SK-N-SH treated with all-trans-retinoic acid at 6 μM for 48 hours (cell line): Measurements from ENCODE around the gene KCTD14.

Experiments used
- ATAC-seq: fragments of 200-7000 bp; cut with Tn5 transposase; 3 replicates; pipeline ENCODE4 v1.9.1; 2020; ENCODE audit warnings: mild to moderate bottlenecking, moderate library complexity
- BACH2 ChIP-seq: fragments of 250-450 bp; sonication (Bioruptor Pico); IDR thresholded peaks from 2 replicates; pipeline ENCODE4 v1.9.0; 2021; ENCODE audit warnings: mild to moderate bottlenecking, borderline replicate concordance
- CREB5 ChIP-seq: fragments of 250-450 bp; sonication (Bioruptor Pico); IDR thresholded peaks from 2 replicates; pipeline ENCODE4 v1.5.1; 2020; ENCODE audit warnings: low read depth, mild to moderate bottlenecking, moderate library complexity
- CSDC2 ChIP-seq: fragments of 250-450 bp; sonication (Bioruptor Pico); IDR thresholded peaks from 2 replicates; pipeline ENCODE4 v1.5.0; 2020; ENCODE audit warnings: mild to moderate bottlenecking, moderate library complexity
- CSRNP3 ChIP-seq: fragments of 250-450 bp; sonication (Bioruptor Pico); IDR thresholded peaks from 2 replicates; pipeline ENCODE4 v1.5.1; 2021; ENCODE audit warnings: mild to moderate bottlenecking, moderate library complexity
- GLIS3 ChIP-seq: fragments of 250-450 bp; sonication (Bioruptor Pico); IDR thresholded peaks from 2 replicates; pipeline ENCODE4 v1.5.0; 2020; ENCODE audit warnings: mild to moderate bottlenecking, moderate library complexity
- ISL1 ChIP-seq: fragments of 250-450 bp; sonication (Bioruptor Pico); IDR thresholded peaks from 2 replicates; pipeline ENCODE4 v2.1.2; 2022; ENCODE audit warnings: mild to moderate bottlenecking, moderate library complexity
- OSR1 ChIP-seq: fragments of 250-450 bp; sonication (Bioruptor Pico); IDR thresholded peaks from 2 replicates; pipeline ENCODE4 v1.8.0; 2022; ENCODE audit warnings: moderate library complexity, mild to moderate bottlenecking, inconsistent platforms
- PPARA ChIP-seq: fragments of 250-450 bp; sonication (Bioruptor Pico); IDR thresholded peaks from 2 replicates; pipeline ENCODE4 v1.5.0; 2020; ENCODE audit warnings: mild to moderate bottlenecking, borderline replicate concordance
- RARB ChIP-seq: fragments of 250-450 bp; sonication (Bioruptor Pico); IDR thresholded peaks from 2 replicates; pipeline ENCODE4 v1.8.0; 2021; ENCODE audit warnings: mild to moderate bottlenecking, moderate library complexity
- SNAI2 ChIP-seq: fragments of 250-450 bp; sonication (Bioruptor Pico); IDR thresholded peaks from 2 replicates; pipeline ENCODE4 v1.5.0; 2020; ENCODE audit warnings: mild to moderate bottlenecking, moderate library complexity
- TCF4 ChIP-seq: fragments of 250-450 bp; sonication (Bioruptor Pico); IDR thresholded peaks from 2 replicates; pipeline ENCODE4 v1.8.0; 2021; ENCODE audit warnings: mild to moderate bottlenecking, moderate library complexity, borderline replicate concordance
- TOX ChIP-seq: fragments of 250-450 bp; sonication (Bioruptor Pico); IDR thresholded peaks from 2 replicates; pipeline ENCODE4 v1.8.0; 2021; ENCODE audit warnings: mild to moderate bottlenecking, moderate library complexity, borderline replicate concordance
- ZC3H10 ChIP-seq: fragments of 250-450 bp; sonication (Bioruptor Pico); IDR thresholded peaks from 2 replicates; pipeline ENCODE4 v1.5.1; 2021; ENCODE audit warnings: mild to moderate bottlenecking, moderate library complexity
- ZFP3 ChIP-seq: fragments of 250-450 bp; sonication (Bioruptor Pico); IDR thresholded peaks from 2 replicates; pipeline ENCODE4 v1.5.0; 2020; ENCODE audit warnings: mild to moderate bottlenecking, moderate library complexity
- ZFP30 ChIP-seq: fragments of 450-650 bp; formaldehyde crosslinking; IDR thresholded peaks from 2 replicates; pipeline ENCODE4 v1.5.0; 2022; ENCODE audit warnings: mild to moderate bottlenecking, moderate library complexity
- ZNF565 ChIP-seq: fragments of 450-650 bp; formaldehyde crosslinking; conservative IDR thresholded peaks from 2 replicates; pipeline ENCODE4 v1.5.0; 2020; ENCODE audit warnings: low read depth, mild to moderate bottlenecking, moderate library complexity
- ZNF70 ChIP-seq: fragments of 450-650 bp; formaldehyde crosslinking; IDR thresholded peaks from 2 replicates; pipeline ENCODE4 v1.5.0; 2020; ENCODE audit warnings: mild to moderate bottlenecking, moderate library complexity
- ZNF8 ChIP-seq: fragments of 450-650 bp; formaldehyde crosslinking; IDR thresholded peaks from 2 replicates; pipeline ENCODE4 v1.5.0; 2020; ENCODE audit warnings: mild to moderate bottlenecking, moderate library complexity
- TF ChIP-seq, protein P1 (sequence below): fragments of 250-450 bp; sonication (Bioruptor Pico); IDR thresholded peaks from 2 replicates; pipeline ENCODE4 v1.5.0; 2020; ENCODE audit warnings: mild to moderate bottlenecking, moderate library complexity

The KCTD14 gene

GRCh38 chr11:78050964-78051831 lies 28.1 kb upstream of the KCTD14 start:
- peak; percentile 65 for ATAC-seq
- TF ChIP-seq ZC3H10 (CRISPR knock-in tag) (no peak), CSDC2 (CRISPR knock-in tag) (no peak), ZFP30 (CRISPR knock-in tag) (no peak), CREB5 (CRISPR knock-in tag) (no peak), ZFP3 (CRISPR knock-in tag) (peak; percentile 27; the same call in 1 of the 2 replicates), ZNF70 (CRISPR knock-in tag) (no peak), SNAI2 (CRISPR knock-in tag) (no peak)

- no peak for ATAC-seq
- TF ChIP-seq ZC3H10 (CRISPR knock-in tag) = no peak
- no peak for TF ChIP-seq TOX (CRISPR knock-in tag)
- no peak for TF ChIP-seq CSRNP3 (CRISPR knock-in tag)
- TF ChIP-seq SNAI2 (CRISPR knock-in tag) = no peak
These were observed 26.3 kb upstream of the KCTD14 start for GRCh38 chr11:78049348-78049747.

DNA sequence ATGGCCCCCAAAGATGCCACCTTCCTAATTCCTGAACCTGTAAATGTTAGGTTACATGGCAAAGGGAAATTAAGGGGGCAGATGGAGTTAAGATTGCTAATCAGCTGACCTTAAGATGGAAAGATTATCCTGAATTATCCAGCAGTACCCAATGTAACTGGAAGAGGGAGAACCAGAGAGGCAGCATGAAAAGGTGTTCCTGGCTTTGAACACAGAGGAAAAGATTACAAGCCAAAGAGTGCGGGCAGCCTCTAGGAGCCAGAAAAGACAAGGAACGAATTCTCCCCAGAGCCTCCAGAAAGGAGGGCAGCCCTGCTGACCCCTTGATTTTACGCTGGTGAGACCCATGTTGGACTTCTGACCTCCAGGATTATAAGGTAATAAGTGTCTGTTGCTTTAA lies 25.5 kb upstream of the KCTD14 start:
- ATAC-seq = no peak
- TF ChIP-seq ZNF70 (CRISPR knock-in tag) = no peak
- TF ChIP-seq RARB (CRISPR knock-in tag) = no peak
- TF ChIP-seq ZNF8 (CRISPR knock-in tag) = no peak

DNA sequence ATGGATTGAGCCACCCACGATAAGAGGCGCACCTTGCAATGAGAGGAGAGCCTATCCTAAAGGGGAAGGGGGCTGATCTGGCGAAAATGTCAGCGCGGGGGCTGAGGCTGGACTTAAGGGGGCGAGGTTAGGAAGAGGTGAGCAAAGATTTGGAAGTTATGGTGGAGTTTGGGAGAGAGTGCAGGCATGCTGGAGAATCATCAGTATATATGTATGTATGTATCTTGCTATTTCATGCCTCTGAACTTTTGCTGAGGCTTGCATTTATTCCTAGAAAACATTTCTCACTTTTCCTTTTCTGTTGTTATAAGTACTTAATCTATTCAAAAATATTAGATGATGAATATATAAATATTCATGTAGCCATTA lies 23.4 kb upstream of the KCTD14 start:
- ATAC-seq = peak; percentile 55
- no peak for TF ChIP-seq RARB (CRISPR knock-in tag)
- no peak for TF ChIP-seq GLIS3
- no peak for TF ChIP-seq ZC3H10 (CRISPR knock-in tag)
- no peak for TF ChIP-seq OSR1 (CRISPR knock-in tag)
- no peak for TF ChIP-seq ZFP30 (CRISPR knock-in tag)
- TF ChIP-seq ZFP3 (CRISPR knock-in tag) = no peak
- no peak for TF ChIP-seq ZNF8 (CRISPR knock-in tag)
- TF ChIP-seq ISL1 (CRISPR knock-in tag) = no peak
- TF ChIP-seq CREB5 (CRISPR knock-in tag) = no peak
- TF ChIP-seq PPARA (CRISPR knock-in tag) = no peak
- no peak for TF ChIP-seq TCF4 (CRISPR knock-in tag)
- no peak for TF ChIP-seq CSRNP3 (CRISPR knock-in tag)
- TF ChIP-seq ZNF70 (CRISPR knock-in tag) = no peak
- TF ChIP-seq TOX (CRISPR knock-in tag) = no peak
- TF ChIP-seq, protein P1, sequence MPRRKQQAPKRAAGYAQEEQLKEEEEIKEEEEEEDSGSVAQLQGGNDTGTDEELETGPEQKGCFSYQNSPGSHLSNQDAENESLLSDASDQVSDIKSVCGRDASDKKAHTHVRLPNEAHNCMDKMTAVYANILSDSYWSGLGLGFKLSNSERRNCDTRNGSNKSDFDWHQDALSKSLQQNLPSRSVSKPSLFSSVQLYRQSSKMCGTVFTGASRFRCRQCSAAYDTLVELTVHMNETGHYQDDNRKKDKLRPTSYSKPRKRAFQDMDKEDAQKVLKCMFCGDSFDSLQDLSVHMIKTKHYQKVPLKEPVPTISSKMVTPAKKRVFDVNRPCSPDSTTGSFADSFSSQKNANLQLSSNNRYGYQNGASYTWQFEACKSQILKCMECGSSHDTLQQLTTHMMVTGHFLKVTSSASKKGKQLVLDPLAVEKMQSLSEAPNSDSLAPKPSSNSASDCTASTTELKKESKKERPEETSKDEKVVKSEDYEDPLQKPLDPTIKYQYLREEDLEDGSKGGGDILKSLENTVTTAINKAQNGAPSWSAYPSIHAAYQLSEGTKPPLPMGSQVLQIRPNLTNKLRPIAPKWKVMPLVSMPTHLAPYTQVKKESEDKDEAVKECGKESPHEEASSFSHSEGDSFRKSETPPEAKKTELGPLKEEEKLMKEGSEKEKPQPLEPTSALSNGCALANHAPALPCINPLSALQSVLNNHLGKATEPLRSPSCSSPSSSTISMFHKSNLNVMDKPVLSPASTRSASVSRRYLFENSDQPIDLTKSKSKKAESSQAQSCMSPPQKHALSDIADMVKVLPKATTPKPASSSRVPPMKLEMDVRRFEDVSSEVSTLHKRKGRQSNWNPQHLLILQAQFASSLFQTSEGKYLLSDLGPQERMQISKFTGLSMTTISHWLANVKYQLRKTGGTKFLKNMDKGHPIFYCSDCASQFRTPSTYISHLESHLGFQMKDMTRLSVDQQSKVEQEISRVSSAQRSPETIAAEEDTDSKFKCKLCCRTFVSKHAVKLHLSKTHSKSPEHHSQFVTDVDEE (CRISPR knock-in tag) = no peak
- TF ChIP-seq CSDC2 (CRISPR knock-in tag) = no peak
- TF ChIP-seq SNAI2 (CRISPR knock-in tag) = no peak
- TF ChIP-seq ZNF565 (CRISPR knock-in tag) = no peak
- no peak for TF ChIP-seq BACH2 (CRISPR knock-in tag)
